SW 1271 (cell line): ENCODE measurements around the gene DMKN.

Experiments
- DNase-seq, 2 experiments: peaks; one replicate each; lab custom pipeline; 2025; lab: John Stamatoyannopoulos, UW

DMKN gene

GRCh38 chr19:35513628-35514281, at the start of gene DMKN:
Gene DMKN (minus strand): TSS chr19:35513649. CDS start chr19:35513475, 174 bp downstream.
- no peak for DNase-seq

GRCh38 chr19:35562776-35563175, 49.3 kb upstream of the DMKN start:
- DNase-seq: no peak

DNA sequence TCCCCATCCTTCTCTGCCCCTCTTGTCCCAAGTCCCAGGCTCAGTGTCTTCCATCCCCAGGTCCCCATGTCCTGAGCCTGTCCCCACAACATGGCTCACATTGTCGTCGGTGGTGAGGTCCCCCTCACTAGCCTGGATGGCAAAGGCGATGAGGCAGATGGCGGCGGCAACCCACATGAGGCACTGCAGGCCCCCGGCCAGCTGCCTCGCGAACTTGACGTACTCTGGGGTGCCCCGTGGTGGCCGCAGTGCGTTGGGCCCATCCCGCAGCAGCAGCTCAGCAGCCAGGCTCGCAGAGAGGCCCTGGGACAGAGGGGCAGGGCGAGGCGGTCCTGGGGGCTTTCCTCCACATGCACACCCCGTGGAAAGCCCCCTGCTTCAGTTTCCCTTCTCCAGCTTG, 48.9 kb upstream of the DMKN start:
- DNase-seq: no peak

GRCh38 chr19:35561436-35561835, 48.0 kb upstream of the DMKN start:
- no peak for DNase-seq

- DNase-seq: no peak
Observed at GRCh38 chr19:35560677-35561076, 47.2 kb upstream of the DMKN start.

DNA sequence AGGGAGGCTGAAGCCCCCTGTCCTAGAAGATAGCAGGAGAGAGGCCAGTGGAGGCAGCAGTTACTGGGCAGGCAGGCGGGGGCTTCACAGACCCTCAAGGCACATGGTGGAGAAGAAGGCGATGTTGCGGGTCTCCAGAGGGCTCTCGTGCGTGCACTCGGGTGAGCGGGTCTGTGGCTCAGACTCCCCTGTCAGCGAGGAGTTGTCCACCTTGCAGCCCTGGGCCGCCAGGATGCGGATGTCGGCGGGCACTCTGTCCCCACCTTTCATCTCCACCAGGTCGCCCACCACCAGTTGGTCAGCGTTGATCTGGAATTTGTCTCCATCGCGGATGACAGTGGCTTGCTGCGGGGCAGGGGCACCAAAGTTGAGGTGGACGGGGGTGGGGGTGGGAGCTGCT, 46.8 kb upstream of the DMKN start:
- no peak for DNase-seq

DNA sequence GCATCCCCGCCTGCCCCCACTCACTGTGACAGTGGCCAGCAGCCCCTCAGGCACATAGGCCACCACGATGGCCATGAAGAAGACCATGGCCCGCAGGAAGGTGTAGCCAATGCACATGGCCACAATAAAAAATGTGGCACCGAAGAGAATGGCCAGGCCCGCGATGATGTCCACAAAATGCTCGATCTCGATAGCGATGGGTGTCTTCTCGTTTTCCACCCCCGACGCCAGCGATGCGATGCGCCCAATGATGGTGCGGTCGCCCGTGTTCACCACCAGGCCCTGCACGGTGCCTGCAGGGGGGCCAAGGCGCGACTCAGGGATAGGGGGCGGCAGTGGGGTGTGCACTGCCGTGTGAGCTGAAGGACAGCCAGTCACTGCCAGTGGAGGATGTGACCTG, 46.3 kb upstream of the DMKN start:
- DNase-seq: no peak

DNA sequence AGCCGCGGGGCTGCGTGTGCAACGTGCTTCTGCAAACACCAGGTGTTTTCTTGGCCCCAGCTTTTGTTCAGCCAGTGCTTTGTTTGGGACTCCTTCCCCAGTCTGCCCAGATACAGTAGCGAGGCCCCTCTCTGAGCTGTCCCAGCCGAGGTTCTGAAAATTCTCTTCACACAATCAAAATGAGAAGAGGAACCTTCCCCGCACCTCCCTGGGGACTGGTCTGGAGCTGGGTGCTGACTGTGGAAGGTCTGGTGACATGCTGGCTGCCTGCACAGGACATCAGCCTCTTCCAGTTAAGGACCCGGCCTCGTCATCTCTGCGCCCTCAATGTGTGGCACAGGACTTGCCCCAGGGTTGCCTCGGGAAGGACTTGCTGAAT, 45.8 kb upstream of the DMKN start:
- no peak for DNase-seq

- DNase-seq: no peak
Observed at GRCh38 chr19:35558400-35559280, 45.2 kb upstream of the DMKN start.

DNA sequence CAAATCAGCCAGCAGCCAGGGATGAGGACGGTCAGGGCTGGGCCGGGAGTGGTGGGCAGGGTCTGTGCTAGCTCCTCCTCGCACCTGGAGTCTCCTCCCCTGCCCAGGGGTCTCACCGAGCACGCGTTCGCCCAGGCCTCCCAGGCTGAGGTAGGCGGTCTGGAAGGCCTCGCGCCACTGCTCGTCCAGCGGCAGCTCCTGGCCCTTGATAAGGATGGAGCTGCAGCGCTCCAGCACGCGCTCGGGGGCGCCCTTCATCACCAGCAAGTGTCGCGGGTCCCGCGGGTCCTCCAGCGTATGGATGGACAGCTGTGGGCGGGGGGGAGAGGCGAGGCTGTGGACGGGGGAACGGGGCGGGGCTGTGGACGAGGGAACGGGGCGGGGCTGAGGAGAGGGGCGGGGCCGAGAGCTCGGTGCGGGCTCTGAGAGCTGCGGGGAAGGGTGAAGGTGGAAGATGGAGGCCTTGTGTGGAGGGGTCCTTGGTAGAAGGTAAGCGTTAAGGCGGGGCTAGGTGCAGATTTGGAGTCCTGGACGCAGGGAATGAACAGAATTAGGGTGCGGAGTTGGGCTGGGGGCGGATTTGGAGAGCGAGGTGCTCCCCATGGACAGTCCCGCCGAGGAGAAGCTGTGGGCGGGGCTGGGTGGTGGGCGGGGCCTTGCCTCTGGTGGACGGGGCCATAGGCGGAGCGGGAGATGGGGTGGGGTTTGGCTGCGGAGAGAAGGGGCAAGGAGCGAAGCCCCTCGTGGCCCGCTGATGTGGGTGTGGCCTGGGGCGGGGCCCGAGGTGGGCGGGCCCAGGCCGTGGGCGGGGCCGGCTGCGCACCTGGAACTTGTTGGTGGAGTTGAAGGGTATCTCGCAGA, 44.3 kb upstream of the DMKN start:
- DNase-seq: no peak

DNA sequence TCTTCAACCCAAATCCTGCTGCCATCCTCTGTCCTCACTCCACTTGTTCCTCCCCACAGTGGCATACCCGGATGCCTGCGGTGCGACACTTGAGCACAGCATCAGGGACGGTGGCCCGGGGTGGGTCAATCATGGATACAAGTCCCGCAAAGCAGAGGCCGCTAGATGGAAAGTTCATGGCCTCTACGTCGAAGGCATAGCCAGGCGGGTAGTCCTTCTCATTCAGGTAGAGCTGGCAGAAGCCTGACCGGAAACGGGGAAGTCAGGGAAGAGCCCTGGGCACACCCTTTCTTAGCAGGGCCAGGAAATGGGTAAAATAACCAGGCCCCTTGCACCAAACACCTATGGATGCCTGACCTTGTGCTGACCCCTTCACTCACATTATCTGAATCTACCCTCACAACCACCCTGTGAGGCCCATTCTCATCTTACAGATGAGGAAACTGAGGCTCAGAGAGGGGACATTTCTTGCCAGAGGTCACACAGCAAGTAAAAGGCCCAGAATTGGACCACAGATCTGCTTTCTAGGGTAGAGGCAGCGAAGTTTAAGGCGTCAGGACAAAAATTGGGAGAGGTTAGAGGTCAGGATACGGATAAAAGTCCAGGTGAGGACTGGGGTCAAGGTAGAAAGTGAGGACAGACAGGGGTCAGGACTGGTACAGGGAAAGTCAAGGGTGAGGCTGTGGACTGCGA, 43.5 kb upstream of the DMKN start:
- no peak for DNase-seq

GRCh38 chr19:35556025-35556590, 42.7 kb upstream of the DMKN start:
- no peak for DNase-seq

DNA sequence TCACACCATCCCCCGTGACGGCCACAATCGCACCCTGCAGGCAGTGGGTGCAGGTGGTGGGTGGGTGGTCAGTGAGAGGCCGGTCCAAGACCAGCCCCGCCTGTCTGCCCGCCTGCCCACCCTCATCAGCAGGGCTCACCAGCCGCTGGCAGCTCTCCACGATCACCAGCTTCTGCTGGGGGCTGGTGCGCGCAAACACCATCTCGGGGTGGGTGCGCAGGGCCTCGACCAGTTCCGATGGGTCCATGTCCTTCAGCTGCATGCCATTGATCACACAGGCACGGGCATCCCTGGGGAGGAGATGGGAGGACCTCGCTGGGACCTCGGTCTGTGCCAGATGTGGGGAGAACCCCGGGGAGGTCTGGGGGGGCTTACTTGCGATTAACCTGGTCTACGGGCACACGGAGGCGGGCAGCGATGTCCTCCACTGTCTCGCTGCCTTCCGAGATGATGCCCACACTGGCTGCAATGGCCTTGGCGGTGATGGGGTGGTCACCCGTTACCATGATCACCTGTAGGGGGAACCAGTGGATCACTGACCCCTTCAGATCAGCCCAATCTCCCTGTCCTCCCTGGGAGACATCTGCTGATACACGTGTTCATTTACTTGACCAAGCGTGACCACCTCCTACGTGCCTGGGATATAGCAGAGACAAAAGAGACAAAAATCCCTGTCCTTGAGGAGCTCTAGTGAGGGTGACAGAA, 42.0 kb upstream of the DMKN start:
- DNase-seq: no peak

- DNase-seq: no peak
Observed at GRCh38 chr19:35554076-35554475, 40.6 kb upstream of the DMKN start.

- no peak for DNase-seq
Observed at GRCh38 chr19:35553385-35554000, 40.0 kb upstream of the DMKN start.

DNA sequence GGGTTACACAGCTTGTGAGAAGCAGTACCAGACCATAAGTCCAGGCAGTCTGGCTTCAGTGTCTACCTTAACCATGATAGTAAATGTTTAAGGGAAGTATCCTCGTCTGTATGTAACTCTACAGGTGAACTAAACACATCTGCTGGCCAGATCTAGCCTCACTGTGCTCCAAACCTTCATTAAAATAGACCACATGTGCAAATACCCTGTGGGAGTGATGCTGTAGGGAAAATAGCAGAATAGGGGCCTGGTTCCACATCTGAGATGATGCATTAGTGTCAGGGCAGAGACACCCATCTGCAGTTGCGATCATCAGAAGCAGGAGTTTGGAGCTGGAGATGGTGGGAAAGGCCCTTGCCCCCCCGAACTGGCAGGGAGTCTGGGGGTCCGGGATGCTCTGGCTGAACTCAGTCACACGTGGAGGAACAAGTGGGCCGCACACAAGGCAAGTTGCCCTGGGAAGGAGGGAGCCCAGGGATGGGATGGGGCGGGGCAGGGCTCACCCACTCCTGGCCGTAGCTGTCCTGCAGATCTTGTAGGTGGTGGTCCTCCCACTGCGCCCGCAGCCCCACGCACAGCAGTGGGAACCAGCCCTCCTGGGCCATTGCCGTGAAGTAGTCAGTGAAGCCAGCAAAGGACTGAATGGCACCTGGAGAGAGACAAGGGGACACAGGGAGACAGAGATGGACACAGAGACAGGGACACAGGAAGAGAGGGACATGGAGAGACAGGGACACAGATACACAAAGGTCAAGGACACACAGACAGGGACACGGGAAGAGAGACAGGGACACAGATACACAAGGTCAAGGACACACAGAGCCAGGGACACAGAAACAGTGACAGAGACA, 39.3 kb upstream of the DMKN start:
- DNase-seq: no peak

GRCh38 chr19:35551091-35551810, 37.8 kb upstream of the DMKN start:
- no peak for DNase-seq

- no peak for DNase-seq
Observed at GRCh38 chr19:35549879-35550523, 36.6 kb upstream of the DMKN start.
